Activated CD4-positive, alpha-beta memory T cell treated with anti-CD3 and anti-CD28 coated beads, Interleukin-2, amount 10 ng/mL, durations not matched to agents 7 days and 5 days (primary cell): ENCODE measurements around the gene GOLGA1. TPM values are rescaled to one million over a fixed set of nuclear protein-coding genes. Genes with fewer than 3 reads are reported as not detected.
"Not testable (repeated sequence)": the region's sequence is repeated elsewhere in the genome, so short reads cannot be mapped to it uniquely, and the experiment has no call there.

Experiments
- CTCF ChIA-PET: fragments of 350-600 bp; sonication (Branson Sonifier 250); formaldehyde crosslinking; loops from one replicate; lab custom pipeline; 2021; ENCODE audit warnings: antibody characterized with exemption, inconsistent platforms; lab: Charles Lee
- POLR2A ChIA-PET: fragments of 350-600 bp; sonication (Branson Sonifier 250); formaldehyde crosslinking; loops from one replicate; lab custom pipeline; 2021; ENCODE audit warnings: antibody characterized with exemption; lab: Charles Lee
- DNase-seq: peaks from one replicate; pipeline ENCODE4 v3.0.0-alpha.2; 2020
- H3K27ac Mint-ChIP-seq: one replicate; pipeline ENCODE4 v1.8.0; 2021; ENCODE audit warnings: mild to moderate bottlenecking, mixed read lengths
- H3K27me3 Mint-ChIP-seq: one replicate; pipeline ENCODE4 v1.8.0; 2021; ENCODE audit warnings: mixed read lengths
- H3K36me3 Mint-ChIP-seq: one replicate; pipeline ENCODE4 v1.8.0; 2021; ENCODE audit warnings: low read depth, mixed read lengths
- H3K4me1 Mint-ChIP-seq: one replicate; pipeline ENCODE4 v1.8.0; 2021; ENCODE audit warnings: mixed read lengths
- H3K4me3 Mint-ChIP-seq: one replicate; pipeline ENCODE4 v1.8.0; 2021; ENCODE audit warnings: mild to moderate bottlenecking, mixed read lengths
- H3K9me3 Mint-ChIP-seq: one replicate; pipeline ENCODE4 v1.8.0; 2021; ENCODE audit warnings: mixed read lengths
- total RNA-seq, 2 experiments: library from RNA; stranded (reverse); gene quantifications; one replicate each; pipeline ENCODE4 v1.2.3, GENCODE V29; 2021

Gene GOLGA1
- total RNA-seq, 2 experiments from 2014 or later, result 18.0 to 19.7 TPM

- POLR2A ChIA-PET, result interaction anchor here (0.9 to 2.8 kb wide), 5 partner anchors 10 to 312 kb away, joined by 3 to 9 read pairs (median 3); partner anchors contain the start of genes GOLGA1 and HSPA5
These were observed 11.4 kb downstream of the GOLGA1 start for GRCh38 chr9:124929464-124929863.

GRCh38 chr9:124928116-124928515 is 12.8 kb downstream of the GOLGA1 start:
- Mint-ChIP-seq H3K9me3 (no peaks in the 10 kb centered on the region), H3K4me3 (no peak overlapping the region), H3K27me3 (no peaks in the 10 kb centered on the region), H3K27ac (no peak overlapping the region), H3K4me1 (peaks cover 8% of the 10 kb centered on the region), H3K36me3 (peaks cover 41% of the 10 kb centered on the region)
- ChIA-PET CTCF (interaction anchor here (1.6 kb wide), 1 partner anchor 75 kb away, joined by 8 read pairs; the partner anchor contains the start of gene WDR38), POLR2A (interaction anchor here (0.5 kb wide), 1 partner anchor 242 kb away, joined by 3 read pairs; no protein-coding TSS in a partner anchor)
- no peak for DNase-seq

More at GRCh38 chr9:124929464-124929863, 11.4 kb downstream of the GOLGA1 start:
- Mint-ChIP-seq H3K9me3 (no peaks in the 10 kb centered on the region), H3K27me3 (no peaks in the 10 kb centered on the region), H3K27ac (no peak overlapping the region), H3K36me3 (peaks cover 47% of the 10 kb centered on the region), H3K4me3 (no peak overlapping the region), H3K4me1 (peaks cover 12% of the 10 kb centered on the region)
- CTCF ChIA-PET, result interaction anchor here (1.0 to 1.6 kb wide), 3 partner anchors 68 to 214 kb away, joined by 4 to 8 read pairs (median 7); partner anchors contain the start of genes RPL35, SCAI and WDR38
- no peak for DNase-seq

- CTCF ChIA-PET, result interaction anchor here (0.9 to 1.2 kb wide), 2 partner anchors 11 kb away, joined by 3 to 6 read pairs; no protein-coding TSS in a partner anchor
- H3K4me3 Mint-ChIP-seq, H3K27me3 Mint-ChIP-seq, H3K27ac Mint-ChIP-seq, DNase-seq, POLR2A ChIA-PET, H3K9me3 Mint-ChIP-seq, H3K4me1 Mint-ChIP-seq: not testable (repeated sequence)
- H3K36me3 Mint-ChIP-seq, result peaks cover 28% of the 10 kb centered on the region
These were observed 20.5 kb downstream of the GOLGA1 start for GRCh38 chr9:124920394-124920793.

GRCh38 chr9:124914753-124915405 is 26.0 kb downstream of the GOLGA1 start:
- DNase-seq, result no peak
- ChIA-PET POLR2A (no interaction called here), CTCF (no interaction called here)
- Mint-ChIP-seq H3K9me3 (no peaks in the 10 kb centered on the region), H3K36me3 (peaks cover 41% of the 10 kb centered on the region), H3K27ac (no peak overlapping the region), H3K4me1 (no peaks in the 10 kb centered on the region), H3K27me3 (no peaks in the 10 kb centered on the region), H3K4me3 (no peak overlapping the region)

GRCh38 chr9:124913378-124913777 is 27.5 kb downstream of the GOLGA1 start:
- ChIA-PET CTCF (no interaction called here), POLR2A (no interaction called here)
- no peak overlapping the region for H3K4me3 Mint-ChIP-seq
- peaks cover 37% of the 10 kb centered on the region for H3K36me3 Mint-ChIP-seq
- no peaks in the 10 kb centered on the region for H3K9me3 Mint-ChIP-seq
- no peaks in the 10 kb centered on the region for H3K27me3 Mint-ChIP-seq
- no peaks in the 10 kb centered on the region for H3K4me1 Mint-ChIP-seq
- no peak for DNase-seq
- no peak overlapping the region for H3K27ac Mint-ChIP-seq

GRCh38 chr9:124911766-124912165 is 29.1 kb downstream of the GOLGA1 start:
- no peak overlapping the region for H3K4me3 Mint-ChIP-seq
- no peak for DNase-seq
- POLR2A ChIA-PET, result interaction anchor here (0.9 kb wide), 1 partner anchor 330 kb away, joined by 3 read pairs; the partner anchor contains the start of gene HSPA5
- no peaks in the 10 kb centered on the region for H3K9me3 Mint-ChIP-seq
- no peaks in the 10 kb centered on the region for H3K4me1 Mint-ChIP-seq
- peaks cover 42% of the 10 kb centered on the region for H3K36me3 Mint-ChIP-seq
- no peaks in the 10 kb centered on the region for H3K27me3 Mint-ChIP-seq
- no peak overlapping the region for H3K27ac Mint-ChIP-seq
- CTCF ChIA-PET, result no interaction called here

- no peak overlapping the region for H3K27ac Mint-ChIP-seq
- ChIA-PET CTCF (no interaction called here), POLR2A (no interaction called here)
- no peaks in the 10 kb centered on the region for H3K9me3 Mint-ChIP-seq
- H3K36me3 Mint-ChIP-seq, result peaks cover 37% of the 10 kb centered on the region
- H3K4me1 Mint-ChIP-seq, result no peaks in the 10 kb centered on the region
- H3K27me3 Mint-ChIP-seq, result no peaks in the 10 kb centered on the region
- no peak for DNase-seq
- no peak overlapping the region for H3K4me3 Mint-ChIP-seq
These were observed 32.8 kb downstream of the GOLGA1 start for GRCh38 chr9:124908098-124908497.

- no peaks in the 10 kb centered on the region for H3K9me3 Mint-ChIP-seq
- peaks cover 32% of the 10 kb centered on the region for H3K36me3 Mint-ChIP-seq
- H3K4me1 Mint-ChIP-seq, result no peaks in the 10 kb centered on the region
- no peaks in the 10 kb centered on the region for H3K27me3 Mint-ChIP-seq
- ChIA-PET CTCF (no interaction called here), POLR2A (no interaction called here)
- H3K4me3 Mint-ChIP-seq, result no peak overlapping the region
- H3K27ac Mint-ChIP-seq, result no peak overlapping the region
- DNase-seq, result no peak
These were observed 33.9 kb downstream of the GOLGA1 start for GRCh38 chr9:124906966-124907365.

GRCh38 chr9:124899845-124900244 is 41.0 kb downstream of the GOLGA1 start:
- no peaks in the 10 kb centered on the region for H3K27me3 Mint-ChIP-seq
- H3K4me1 Mint-ChIP-seq, result peaks cover 1% of the 10 kb centered on the region
- no peaks in the 10 kb centered on the region for H3K9me3 Mint-ChIP-seq
- peaks cover 29% of the 10 kb centered on the region for H3K36me3 Mint-ChIP-seq
- DNase-seq, result no peak
- H3K4me3 Mint-ChIP-seq, result no peak overlapping the region
- H3K27ac Mint-ChIP-seq, result no peak overlapping the region
- ChIA-PET CTCF (no interaction called here), POLR2A (interaction anchor here (0.6 to 1.1 kb wide), 2 partner anchors 30 to 67 kb away, joined by 4 read pairs; no protein-coding TSS in a partner anchor)

GRCh38 chr9:124897570-124898460 is 43.1 kb downstream of the GOLGA1 start:
- CTCF ChIA-PET, result interaction anchor here (1.1 kb wide), 1 partner anchor 476 kb away, joined by 3 read pairs; no protein-coding TSS in a partner anchor

GRCh38 chr9:124894741-124895170 is 46.1 kb downstream of the GOLGA1 start:
- H3K27me3 Mint-ChIP-seq, result no peaks in the 10 kb centered on the region

More at GRCh38 chr9:124897570-124898460, 43.1 kb downstream of the GOLGA1 start:
- no peak overlapping the region for H3K27ac Mint-ChIP-seq
- H3K4me1 Mint-ChIP-seq, result peaks cover 1% of the 10 kb centered on the region
- H3K4me3 Mint-ChIP-seq, result no peak overlapping the region
- peaks cover 39% of the 10 kb centered on the region for H3K36me3 Mint-ChIP-seq
- DNase-seq, result no peak
- H3K9me3 Mint-ChIP-seq, result no peaks in the 10 kb centered on the region
- POLR2A ChIA-PET, result interaction anchor here (0.9 to 1.0 kb wide), 3 partner anchors 20 to 36 kb away, joined by 3 to 4 read pairs (median 3); partner anchors contain the start of genes ARPC5L and RPL35
- H3K27me3 Mint-ChIP-seq, result no peaks in the 10 kb centered on the region

GRCh38 chr9:124894035-124894740 is 46.7 kb downstream of the GOLGA1 start:
- H3K36me3 Mint-ChIP-seq, result peaks cover 54% of the 10 kb centered on the region
- H3K27me3 Mint-ChIP-seq, result no peaks in the 10 kb centered on the region
- DNase-seq, result no peak
- H3K27ac Mint-ChIP-seq, result no peak overlapping the region
- peaks cover 1% of the 10 kb centered on the region for H3K4me1 Mint-ChIP-seq
- POLR2A ChIA-PET, result interaction anchor here (0.8 to 2.3 kb wide), 5 partner anchors 13 to 38 kb away, joined by 3 to 6 read pairs (median 3); no protein-coding TSS in a partner anchor
- CTCF ChIA-PET, result interaction anchor here (0.9 to 2.1 kb wide), 5 partner anchors 16 to 125 kb away, joined by 3 to 15 read pairs (median 3); partner anchors contain the start of genes ARPC5L, RPL35 and WDR38
- H3K4me3 Mint-ChIP-seq, result no peak overlapping the region
- no peaks in the 10 kb centered on the region for H3K9me3 Mint-ChIP-seq

More at GRCh38 chr9:124894741-124895170, 46.1 kb downstream of the GOLGA1 start:
- Mint-ChIP-seq H3K27ac (peak overlapping the region; percentile 63), H3K36me3 (peaks cover 51% of the 10 kb centered on the region), H3K9me3 (no peaks in the 10 kb centered on the region), H3K4me1 (peaks cover 1% of the 10 kb centered on the region), H3K4me3 (no peak overlapping the region)
- ChIA-PET POLR2A (interaction anchor here (2.3 kb wide), 1 partner anchor 13 kb away, joined by 6 read pairs; no protein-coding TSS in a partner anchor), CTCF (interaction anchor here (1.0 to 2.1 kb wide), 3 partner anchors 17 to 42 kb away, joined by 3 to 15 read pairs (median 10); partner anchors contain the start of genes ARPC5L, RPL35 and WDR38)
- DNase-seq, result peak; percentile 44
